G401.6 (cell line): ENCODE measurements around the gene PHF14.

Source experiments
- FAIRE-seq: peaks from 2 replicates; lab custom pipeline; 2012; peaks lifted over from hg19 to GRCh38; lab: Jason Lieb, UNC

PHF14 gene

DNA sequence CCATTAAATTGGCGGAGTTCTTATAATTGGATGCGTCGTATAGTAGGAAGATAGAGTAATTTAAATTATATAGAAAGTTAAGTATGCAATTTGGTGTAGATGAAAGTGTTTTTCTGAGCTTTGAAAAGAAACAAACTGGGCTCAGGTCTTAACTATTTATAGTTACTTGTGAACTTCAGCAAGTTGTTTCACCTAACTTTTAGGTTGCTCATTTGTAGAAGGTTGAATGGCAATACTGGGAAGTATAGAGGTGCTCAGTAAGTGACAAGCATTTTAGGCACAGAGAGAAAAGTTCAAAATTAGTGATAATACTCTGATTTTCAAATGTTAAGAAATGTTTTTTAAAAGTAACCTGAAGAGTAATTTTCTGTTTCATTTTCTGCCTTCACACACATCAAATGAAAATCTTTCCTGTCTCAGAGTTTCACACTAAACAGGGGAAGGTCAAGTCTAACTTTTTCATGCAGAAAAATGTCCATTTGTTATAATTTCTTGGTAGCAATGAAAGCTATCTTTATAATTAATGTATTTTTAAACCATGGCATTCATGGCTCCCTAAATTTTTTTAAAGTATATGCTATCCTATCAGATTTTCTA is 146.5 kb downstream of the PHF14 start:
- FAIRE-seq: no peak

DNA sequence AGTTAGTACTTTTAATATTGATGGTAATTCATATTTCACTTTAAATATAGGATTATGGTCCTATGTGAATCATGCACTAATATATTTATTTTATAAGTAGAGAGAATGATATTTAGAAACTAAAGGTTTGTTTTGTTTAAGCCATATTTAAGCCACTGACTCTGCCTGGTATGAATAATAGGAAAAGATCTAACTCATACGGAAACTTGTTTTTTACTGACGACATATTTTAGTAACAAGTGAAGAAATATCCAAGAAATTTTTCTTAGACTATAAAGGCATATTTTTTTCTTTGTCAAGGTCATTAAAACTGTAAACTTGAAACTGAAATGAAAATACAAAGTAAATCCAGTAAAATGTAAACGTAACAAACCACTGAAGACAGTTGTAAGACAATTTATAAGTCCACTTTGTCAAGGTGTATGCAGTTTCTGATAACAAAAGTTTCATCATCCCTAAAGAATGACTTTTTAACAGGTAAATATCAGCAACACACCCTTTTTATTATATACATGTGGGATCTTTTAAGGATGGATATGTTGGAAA is 147.1 kb downstream of the PHF14 start:
- FAIRE-seq: no peak

DNA sequence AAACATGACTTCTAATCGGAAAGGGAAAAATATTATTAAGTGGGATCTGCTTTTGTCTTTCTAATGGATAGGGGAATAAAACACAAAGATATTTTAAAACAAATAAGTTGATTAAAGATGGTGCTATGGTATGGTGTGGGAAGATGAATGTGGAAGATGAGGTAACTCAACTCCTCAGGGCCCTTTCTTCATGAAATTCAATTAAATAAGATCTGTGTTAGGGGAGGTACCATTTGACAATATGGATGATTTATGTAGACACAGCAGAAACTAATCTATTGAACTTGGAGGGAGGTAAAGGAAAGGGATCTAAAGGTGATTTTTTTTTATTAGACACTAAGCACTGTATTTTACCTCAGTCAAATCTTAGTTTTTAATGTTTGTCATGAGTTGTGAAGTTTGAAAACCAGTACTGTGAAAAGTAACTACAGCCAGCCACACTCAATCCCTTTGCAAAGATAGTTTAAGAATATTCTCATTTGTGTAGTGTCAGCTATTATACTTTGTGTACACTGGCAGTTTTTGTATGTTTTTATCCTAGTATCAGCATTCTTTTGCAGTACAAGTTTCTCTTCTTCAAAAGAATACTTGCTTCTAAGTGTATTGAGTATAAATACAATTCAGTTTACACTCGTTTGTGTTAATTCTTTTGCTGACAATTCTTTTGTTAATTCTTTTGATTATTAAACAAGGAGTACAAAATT is 151.3 kb downstream of the PHF14 start:
- no peak for FAIRE-seq

DNA sequence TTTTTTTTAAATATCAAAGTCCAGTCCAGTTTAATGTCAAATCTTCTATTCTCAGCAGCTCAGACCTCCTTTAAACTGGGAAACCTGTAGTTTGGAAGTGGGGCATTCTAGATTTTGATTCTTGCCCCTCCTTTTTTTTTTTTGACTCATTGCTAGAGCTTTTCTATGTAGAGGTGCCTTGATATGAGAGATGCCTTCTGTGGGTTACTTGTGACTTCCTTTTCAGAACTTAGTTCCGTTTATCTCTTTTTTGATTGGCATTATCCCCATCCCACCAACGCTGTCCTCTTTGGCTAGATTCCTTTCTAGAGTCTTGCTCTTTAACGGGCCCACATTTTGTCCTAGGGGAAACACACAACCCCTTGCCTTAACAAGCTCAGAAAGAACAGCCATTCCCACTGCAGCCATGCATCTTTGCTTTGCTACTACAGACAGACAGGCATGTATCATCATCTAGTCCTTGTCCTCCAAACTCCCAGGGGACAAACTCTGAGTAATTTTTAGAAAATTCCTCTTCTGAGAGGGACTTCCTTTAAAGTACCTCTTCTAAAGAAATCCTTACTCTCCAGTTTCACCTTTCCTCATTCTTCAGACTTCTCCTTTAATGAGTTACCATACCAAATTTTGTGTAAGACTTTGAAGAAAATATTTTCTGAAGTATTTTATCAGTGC is 153.6 kb downstream of the PHF14 start:
- FAIRE-seq: no peak

DNA sequence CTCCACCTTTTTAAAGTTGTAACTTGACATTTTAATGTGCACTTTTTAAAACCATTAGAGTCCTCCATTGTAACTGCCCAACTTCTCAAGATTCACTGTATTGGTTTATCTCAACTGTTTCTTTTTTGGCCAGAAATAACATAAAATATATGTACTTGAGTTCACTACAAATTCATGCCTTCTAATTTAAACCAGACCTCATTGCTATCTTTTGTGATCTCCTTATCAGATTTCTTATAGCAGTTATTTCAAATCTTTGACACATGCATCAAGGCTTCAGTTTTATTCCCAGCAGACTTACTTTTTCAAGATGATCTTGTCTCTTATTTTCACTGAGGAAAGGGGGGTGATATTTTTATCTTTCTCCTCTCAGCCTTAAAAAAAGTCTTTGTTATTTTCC is 154.3 kb downstream of the PHF14 start:
- FAIRE-seq: no peak

DNA sequence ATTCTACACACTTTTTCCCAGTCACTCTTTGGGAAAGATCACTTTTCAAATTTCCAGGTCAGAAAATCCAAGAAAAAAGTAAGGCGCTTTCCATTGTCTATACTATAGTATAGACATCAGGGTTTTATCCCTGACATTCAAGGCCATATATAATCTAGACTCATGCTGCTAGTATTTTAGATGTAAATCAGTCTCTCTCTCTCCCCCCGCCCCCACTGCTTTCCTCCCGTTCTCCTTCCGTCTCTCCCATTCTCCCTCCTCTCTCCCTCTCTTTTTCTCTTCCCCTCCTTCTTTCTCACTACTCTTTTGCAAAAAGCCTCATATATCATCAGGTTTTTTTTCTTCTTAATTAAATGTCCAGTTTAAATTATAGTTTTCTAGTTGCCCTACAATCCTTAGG is 154.8 kb downstream of the PHF14 start:
- FAIRE-seq: no peak

DNA sequence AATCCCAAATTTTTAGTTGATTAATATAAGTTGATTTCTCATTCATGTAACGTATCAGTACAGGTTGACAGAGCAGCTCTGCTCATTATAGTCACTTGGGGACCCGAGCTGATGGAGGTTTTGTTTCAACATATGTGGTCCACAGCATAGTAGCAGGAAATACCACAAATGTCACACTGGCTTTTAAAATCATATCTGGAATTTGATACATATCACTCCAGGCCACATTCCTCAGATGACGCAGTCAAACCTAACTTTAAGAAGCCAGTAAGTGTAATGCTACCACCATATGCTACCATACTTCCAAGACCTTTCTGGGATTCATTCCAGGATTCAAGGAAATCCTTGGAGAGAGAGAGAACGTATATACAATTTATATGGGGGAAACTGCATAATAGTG is 156.3 kb downstream of the PHF14 start:
- FAIRE-seq: no peak

DNA sequence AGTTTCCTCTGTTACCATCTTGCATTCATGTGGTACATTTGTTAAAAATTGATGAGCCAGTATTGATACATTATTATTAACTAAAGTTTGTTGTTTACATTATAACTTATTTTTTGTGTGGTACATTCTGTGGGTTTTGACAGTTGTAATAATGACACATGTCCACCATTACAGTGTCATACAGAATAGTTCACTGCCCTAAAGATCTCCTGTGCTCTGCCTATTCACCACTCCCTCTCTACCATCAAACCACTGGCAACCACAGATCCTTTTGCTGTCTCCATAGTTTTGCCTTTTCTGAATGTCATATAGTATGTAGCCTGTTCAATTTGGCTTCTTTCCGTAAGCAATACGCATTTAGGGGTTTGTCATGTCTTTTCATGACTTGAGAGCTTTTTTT is 156.9 kb downstream of the PHF14 start:
- no peak for FAIRE-seq

DNA sequence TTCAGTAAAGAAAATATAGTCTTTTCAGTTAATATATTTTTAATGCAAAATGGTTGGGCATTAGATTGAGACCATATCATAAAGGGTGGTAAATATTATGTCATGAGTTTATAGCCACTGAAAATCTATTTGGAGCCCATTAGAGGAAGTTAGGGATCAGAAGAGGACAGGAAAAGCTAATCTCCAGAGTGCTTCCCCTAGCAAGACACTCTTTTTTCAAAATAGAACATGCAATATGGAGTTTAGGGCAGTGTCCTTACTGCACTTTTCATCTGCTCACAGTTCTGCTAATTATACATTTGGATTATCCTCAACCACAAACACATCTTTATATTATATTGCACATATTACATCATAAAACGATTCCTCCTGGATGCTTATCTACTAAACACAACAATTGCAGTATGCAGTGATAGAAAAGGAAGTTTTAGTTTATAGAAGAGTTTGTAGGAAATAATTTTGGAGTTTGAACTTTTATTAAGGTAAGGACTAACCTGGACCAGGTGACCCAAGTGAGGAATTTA is 159.8 kb downstream of the PHF14 start:
- peak; percentile 30 for FAIRE-seq

DNA sequence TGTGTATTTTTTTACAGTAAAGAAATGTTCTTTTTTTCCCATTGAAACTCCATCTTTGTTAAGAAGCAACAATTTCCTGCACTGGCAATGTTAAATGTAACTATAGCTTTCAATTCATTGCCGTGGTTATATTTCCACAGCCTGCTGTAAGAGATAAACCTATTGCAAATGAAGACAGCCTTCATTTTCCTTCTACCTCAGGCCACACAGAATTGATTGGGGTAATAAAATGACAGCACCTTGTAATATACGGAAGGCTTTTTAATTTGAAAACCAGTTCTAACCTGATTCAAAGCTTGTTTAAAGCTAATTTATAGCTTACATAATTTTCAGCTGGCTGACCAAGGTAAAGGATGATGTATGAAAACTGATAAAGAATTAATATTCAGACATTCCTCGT is 161.9 kb downstream of the PHF14 start:
- no peak for FAIRE-seq

DNA sequence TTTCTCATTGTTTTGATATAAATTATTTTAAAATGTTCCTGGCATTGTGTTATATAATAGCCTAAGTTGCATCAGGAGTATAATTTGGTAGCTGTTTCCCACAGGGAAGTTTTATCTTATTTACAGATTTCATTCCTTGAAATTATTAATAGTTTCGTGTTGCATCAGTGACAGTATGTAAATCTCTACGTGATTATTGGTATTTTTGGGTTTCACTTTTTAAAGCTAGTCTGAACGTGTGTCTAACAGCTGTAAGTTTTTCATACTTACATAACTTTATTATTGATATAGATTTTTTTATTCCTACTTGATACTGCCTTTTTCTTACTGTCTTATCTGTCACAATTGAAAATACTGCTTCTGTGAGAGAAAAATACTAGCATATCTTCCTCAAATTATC is 167.9 kb downstream of the PHF14 start:
- no peak for FAIRE-seq

DNA sequence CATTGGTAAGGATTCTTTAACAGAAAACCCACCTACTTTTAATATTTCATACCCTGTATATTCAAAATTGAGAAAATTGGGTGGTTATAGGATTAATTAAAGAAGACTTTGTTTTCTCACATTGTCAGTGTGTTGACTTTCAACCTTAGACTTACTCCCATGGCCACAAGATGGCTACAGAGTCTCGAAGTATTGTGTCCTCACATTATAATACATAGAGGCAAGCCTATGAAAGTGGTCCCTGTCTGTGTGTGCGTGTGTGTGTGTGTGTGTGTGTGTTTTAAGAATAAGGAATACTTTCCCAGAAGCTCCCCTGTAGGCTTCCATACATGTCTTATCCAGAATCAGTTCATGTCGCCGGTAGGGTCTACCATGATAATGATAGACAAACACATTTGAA is 180.0 kb downstream of the PHF14 start:
- FAIRE-seq: no peak

DNA sequence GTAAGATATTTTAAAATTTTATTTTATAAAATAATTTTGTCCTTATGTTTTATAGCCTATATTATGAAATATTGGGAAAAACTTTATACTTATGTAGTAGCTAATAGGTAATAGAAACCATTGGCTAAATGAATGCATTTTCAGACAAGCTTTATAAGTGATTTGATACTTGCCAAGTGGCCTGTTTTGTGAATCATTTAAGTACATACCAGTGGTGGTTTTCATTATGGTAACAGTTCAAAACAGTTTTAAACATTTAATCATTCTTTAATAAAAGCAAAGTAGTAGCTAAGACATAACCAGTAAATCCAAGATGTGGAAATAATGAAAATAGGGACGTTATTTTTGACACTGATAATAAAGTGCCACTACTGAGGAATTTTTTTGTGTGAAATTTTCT is 182.2 kb downstream of the PHF14 start:
- FAIRE-seq: peak; percentile 63

DNA sequence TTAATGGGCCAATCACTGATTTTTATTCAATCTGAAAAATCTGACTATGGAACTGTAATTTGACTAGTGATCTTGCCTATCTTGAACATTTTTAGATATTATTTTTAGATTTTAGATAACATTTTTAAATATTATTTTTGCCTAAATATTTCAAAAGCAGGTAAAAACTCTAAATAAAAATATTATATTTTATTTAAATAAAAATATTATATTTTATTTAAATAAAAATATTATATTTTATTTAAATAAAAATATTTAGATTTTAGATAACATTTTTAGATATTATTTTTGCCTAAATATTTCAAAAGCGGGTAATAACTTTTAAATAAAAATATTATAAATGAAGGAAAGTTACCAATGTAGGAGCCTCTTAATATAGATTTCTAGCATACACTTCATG is 187.8 kb downstream of the PHF14 start:
- FAIRE-seq: peak; percentile 99

DNA sequence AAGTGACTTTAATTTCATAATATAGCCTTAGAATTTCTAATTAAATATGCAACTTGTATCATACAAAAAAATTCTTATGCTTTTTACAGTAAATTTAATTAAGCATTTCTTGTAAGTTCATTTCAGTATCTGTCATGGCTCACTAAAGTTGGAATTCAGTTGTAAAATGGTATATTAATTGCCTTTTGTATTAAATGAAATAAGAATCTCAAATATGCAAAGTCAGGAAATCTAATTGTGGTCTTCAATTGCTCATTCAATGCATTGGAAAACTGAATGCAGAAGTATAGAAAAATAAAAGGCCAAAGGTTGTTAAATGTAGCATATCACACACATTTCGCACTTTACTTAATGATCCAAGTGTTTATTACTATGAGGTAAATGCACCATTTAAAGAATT is 189.5 kb downstream of the PHF14 start:
- FAIRE-seq: no peak

DNA sequence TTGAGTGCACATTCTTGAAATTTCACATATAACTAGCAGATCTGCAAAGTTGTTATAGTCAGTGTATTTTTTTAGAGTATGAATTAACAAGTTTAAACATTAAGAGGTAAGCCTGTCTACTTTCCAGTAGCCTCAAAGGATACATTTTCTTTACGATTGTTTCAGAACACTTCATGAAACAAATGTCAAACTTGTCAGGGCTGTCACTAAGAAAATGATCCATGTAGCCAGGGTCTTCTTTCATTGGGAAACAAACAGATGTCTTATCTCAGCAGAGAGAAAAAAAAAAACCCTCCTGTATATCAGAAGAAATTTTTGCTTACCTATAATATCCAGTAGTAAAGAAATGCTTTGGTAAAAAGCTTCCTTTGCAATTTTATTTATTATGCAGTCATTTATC is 192.4 kb downstream of the PHF14 start:
- peak; percentile 11 for FAIRE-seq

DNA sequence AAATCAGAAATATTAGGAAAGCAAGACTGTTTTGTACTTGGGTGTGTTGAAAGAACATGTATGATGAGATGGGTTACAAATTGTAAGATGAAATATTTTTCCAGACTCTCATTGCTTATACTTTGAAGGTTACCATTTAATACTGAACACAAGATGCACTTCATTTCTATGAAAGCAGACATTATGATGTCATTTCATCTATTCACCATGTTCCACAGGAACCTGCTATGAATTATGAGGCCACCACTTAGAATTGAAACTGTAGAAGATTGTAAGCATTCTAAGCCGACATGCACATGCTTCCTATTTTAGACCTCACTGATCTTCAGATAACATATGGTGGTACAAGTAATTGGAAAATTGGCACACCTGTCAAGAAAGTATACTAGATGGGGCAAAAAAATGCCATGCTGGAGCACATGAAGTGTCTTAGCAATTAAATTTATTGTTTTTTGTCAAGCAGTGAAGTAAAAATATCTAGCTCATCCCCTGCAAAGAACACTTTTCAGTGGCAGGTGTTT is 195.0 kb downstream of the PHF14 start:
- no peak for FAIRE-seq

DNA sequence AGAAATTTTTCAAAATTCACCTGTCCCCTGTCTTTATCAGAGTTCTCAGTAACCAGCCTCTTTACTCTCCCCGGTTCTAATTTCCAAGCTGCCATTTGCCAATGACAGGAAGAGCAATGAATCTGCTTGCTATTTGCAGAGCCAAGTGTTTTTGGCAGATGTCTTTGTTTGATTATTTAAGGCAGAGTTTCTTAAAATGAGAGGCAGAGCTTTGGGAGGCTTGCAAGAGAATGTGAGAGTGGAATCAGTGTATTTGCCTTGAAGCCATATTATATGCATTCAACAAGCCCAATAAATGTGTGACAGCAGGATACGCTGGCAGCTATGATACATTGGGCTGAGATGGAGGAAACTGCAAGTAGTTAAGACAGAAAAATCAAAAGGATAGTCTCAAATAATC is 196.5 kb downstream of the PHF14 start:
- FAIRE-seq: no peak

DNA sequence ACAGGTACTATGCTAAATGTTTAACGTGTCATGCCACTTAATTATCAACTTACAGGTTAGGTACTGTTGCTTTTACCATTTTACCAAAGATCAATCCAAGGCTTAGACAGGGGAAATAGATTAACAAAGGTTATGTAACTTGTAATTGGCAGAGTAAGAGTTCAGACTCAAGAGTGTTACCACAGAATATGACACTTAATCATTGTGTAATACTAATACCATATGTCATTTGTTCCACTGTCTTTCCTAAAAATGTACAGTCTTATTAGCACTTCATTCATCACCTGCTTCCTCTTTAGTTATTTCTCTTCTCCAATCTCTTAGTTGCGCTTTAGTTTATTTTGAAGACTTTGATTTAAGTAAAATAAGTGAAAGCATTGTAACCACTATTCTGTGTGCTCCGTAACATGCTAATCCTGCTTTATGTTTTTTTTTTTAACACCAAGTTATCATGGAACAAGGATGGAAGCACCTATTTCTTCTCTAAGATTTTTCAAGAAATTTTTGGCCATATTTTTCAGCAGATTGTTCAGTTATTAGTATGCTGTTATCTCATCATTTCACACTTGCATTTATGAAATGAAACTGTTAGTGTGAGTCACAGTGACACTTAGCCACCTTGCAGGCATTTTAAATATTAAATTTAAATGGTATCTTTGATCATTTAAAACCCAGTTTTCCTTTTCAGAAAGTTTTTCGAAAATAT is 197.3 kb downstream of the PHF14 start:
- FAIRE-seq: no peak

DNA sequence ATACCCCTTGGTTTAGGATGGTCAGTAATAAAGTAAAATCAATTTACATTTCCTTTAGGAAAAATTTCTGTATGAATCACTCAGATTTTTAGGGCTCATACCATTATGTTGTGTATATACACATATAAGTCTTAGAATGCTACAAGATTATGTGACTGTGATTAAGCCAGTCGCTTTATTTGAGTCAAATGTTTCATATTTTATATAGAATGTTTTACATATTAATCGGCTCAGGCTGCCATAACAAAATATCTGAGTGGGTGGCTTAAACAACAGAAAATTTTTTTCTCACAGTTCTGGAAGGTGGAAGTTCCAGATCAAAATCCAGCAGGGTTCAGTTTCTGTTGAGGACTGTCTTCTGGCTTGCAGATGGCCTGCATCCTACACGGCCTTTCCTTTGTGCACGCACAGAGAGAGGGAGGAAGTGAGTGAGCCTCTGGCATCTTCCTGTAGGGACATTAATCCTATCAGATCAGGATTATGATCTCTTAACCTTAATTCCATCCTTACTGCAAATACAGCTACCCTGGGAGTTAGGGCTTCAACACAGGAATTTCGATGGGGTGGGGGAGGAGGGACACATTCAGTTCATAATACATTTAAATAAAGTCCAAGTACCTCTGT is 198.0 kb downstream of the PHF14 start:
- no peak for FAIRE-seq

DNA sequence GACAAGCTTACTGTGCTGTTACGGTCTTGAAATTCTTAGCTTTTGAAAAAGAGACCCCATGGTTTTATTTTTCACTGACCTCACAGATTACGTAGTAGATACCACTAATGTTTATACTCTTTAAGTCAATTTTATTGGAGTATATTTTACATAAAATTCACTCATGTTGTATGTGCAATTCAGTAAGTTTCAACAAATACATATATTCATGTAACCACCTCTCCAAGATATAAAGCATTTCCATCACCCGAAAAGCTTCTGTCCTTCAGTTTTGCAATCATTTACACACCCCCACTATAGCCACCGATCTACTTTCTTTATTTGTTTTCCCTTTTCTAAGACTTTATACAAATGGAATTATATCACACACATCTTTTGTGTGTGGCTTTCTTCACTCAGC is 199.2 kb downstream of the PHF14 start:
- no peak for FAIRE-seq

DNA sequence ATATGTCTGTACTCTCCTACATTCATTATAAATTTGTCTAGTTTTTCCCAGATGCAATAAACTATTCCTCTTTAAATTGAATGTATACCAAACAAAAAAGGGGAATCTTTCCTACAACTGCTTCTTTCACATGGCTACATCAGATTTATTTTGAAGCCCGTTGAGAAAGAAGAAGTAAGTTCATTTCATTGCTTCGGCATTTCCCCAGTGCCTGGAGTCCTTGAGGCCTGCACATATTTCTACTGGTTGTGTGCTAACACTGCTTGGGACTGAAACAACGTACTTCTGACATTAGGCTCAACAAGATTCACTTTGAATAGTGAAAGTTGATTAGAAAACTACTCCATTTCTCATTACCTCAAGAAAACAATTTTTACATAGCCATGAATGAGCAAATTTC is 201.7 kb downstream of the PHF14 start:
- no peak for FAIRE-seq
